HCT116 (cell line): ENCODE results near the gene LRRC4C. TPM values are rescaled to one million over a fixed set of nuclear protein-coding genes. Genes with fewer than 3 reads are reported as not detected.

Source experiments
- ATAC-seq: fragments of 200-7000 bp; cut with Tn5 transposase; 2 replicates; pipeline ENCODE4 v1.9.1; 2020; ENCODE audit warnings: mild to moderate bottlenecking, moderate library complexity
- BruUV-seq: library from RNA; stranded (reverse); fragments of 400-500 nt; replicated peaks from 2 replicates; lab custom pipeline; 2021; lab: Mats Ljungman, UMichigan
- CTCF ChIA-PET: fragments of 300-600 bp; sonication (Branson Sonifier 250); formaldehyde crosslinking; loops from one replicate; lab custom pipeline; 2021; ENCODE audit warnings: antibody characterized with exemption; lab: Charles Lee
- POLR2A ChIA-PET: fragments of 300-600, 350-600 bp; sonication (Branson Sonifier 250); formaldehyde crosslinking; loops from one replicate; lab custom pipeline; 2021; ENCODE audit warnings: antibody characterized with exemption; lab: Charles Lee
- RAD21 ChIA-PET, 2 experiments: fragments of 300-600 bp; sonication (Branson Sonifier 250); formaldehyde crosslinking; loops; one replicate each; lab custom pipeline; 2023; ENCODE audit warnings: low total read pairs in 2 of 2; ENCODE audit not compliant: uncharacterized antibody in 2 of 2, unreplicated experiment in 2 of 2, low non-redundant PET in 1 of 2; lab: Charles Lee
- DNase-seq: peaks from one replicate; pipeline ENCODE4 v3.0.0-alpha.2; 2010; ENCODE audit warnings: low read depth, low spot score
- H2AFZ ChIP-seq: fragments of 200-600 bp; shearing (Covaris generic), sonication (generic); 2 replicates; pipeline ENCODE4 v1.6.1; 2017; ENCODE audit warnings: low read depth, mixed run types, mixed read lengths, antibody characterized with exemption, low read length; ENCODE audit not compliant: poor library complexity, severe bottlenecking
- H3K27ac ChIP-seq: 2 replicates; pipeline ENCODE4 v1.5.1; 2012; ENCODE audit warnings: low read depth, low read length
- H3K27me3 ChIP-seq: fragments of 200-600 bp; sonication (generic); 2 replicates; pipeline ENCODE4 v1.6.1; 2016; ENCODE audit warnings: mixed run types, low read length, mixed read lengths; ENCODE audit not compliant: insufficient read depth
- H3K36me3 ChIP-seq, 2 experiments: fragments of 200-500 bp in 1 of 2; fragments of 200-600 bp in 1 of 2; sonication (Bioruptor generic) in 1 of 2; sonication (generic) in 1 of 2; 2 replicates each; pipeline versions ENCODE4 v1.5.1 to v1.6.1; 2014 to 2016; ENCODE audit warnings: low read length in 2 of 2, inconsistent platforms in 1 of 2, mixed read lengths in 1 of 2, mixed run types in 1 of 2; ENCODE audit not compliant: insufficient read depth in 2 of 2, control insufficient read depth in 1 of 2
- H3K4me1 ChIP-seq, 2 experiments: fragments of 200-600 bp in 1 of 2; sonication (generic) in 1 of 2; 2 replicates each; pipeline versions ENCODE4 v1.5.1 to v1.6.1; 2012 to 2017; ENCODE audit warnings: low read length in 2 of 2, inconsistent platforms in 1 of 2, mild to moderate bottlenecking in 1 of 2, mixed read lengths in 1 of 2, mixed run types in 1 of 2, moderate library complexity in 1 of 2; ENCODE audit not compliant: insufficient read depth in 2 of 2, control insufficient read depth in 1 of 2
- H3K4me2 ChIP-seq: fragments of 200-600 bp; sonication (generic); 2 replicates; pipeline ENCODE4 v1.6.1; 2017; ENCODE audit warnings: mixed run types, low read length, mixed read lengths
- H3K4me3 ChIP-seq, 2 experiments: fragments of 200-600 bp in 1 of 2; sonication (generic) in 1 of 2; replicated peaks in 1 of 2; 2 replicates each; pipeline ENCODE4 v1.5.1; 2011 to 2016; ENCODE audit warnings: low read length in 2 of 2, control low read depth in 1 of 2, low read depth in 1 of 2, mild to moderate bottlenecking in 1 of 2, mixed read lengths in 1 of 2, mixed run types in 1 of 2
- H3K79me2 ChIP-seq: fragments of 200-600 bp; sonication (generic); 2 replicates; pipeline ENCODE4 v1.6.1; 2017; ENCODE audit warnings: mild to moderate bottlenecking, mixed run types, low read length, moderate library complexity, mixed read lengths; ENCODE audit not compliant: insufficient read depth
- H3K9ac ChIP-seq: fragments of 200-600 bp; sonication (generic); 2 replicates; pipeline ENCODE4 v1.6.1; 2016; ENCODE audit warnings: low read length, mixed read lengths
- H3K9me2 ChIP-seq: fragments of 200-600 bp; sonication (generic), shearing (Covaris generic); 2 replicates; pipeline ENCODE4 v1.6.1; 2017; ENCODE audit warnings: mixed run types, mild to moderate bottlenecking, moderate library complexity; ENCODE audit not compliant: insufficient read depth
- H3K9me3 ChIP-seq, 2 experiments: fragments of 200-500 bp in 1 of 2; fragments of 200-600 bp in 1 of 2; sonication (Bioruptor generic) in 1 of 2; sonication (generic) in 1 of 2; 2 replicates each; pipeline ENCODE4 v1.6.1; 2014 to 2017; ENCODE audit warnings: low read length in 2 of 2, mixed read lengths in 2 of 2, inconsistent platforms in 1 of 2, low read depth in 1 of 2, mild to moderate bottlenecking in 1 of 2, mixed run types in 1 of 2, moderate library complexity in 1 of 2; ENCODE audit not compliant: control insufficient read depth in 1 of 2, insufficient read depth in 1 of 2
- H4K20me1 ChIP-seq: fragments of 200-600 bp; sonication (generic), shearing (Covaris generic); 2 replicates; pipeline ENCODE4 v1.6.1; 2017; ENCODE audit warnings: mixed run types, mild to moderate bottlenecking, moderate library complexity; ENCODE audit not compliant: insufficient read depth
- CBX3 ChIP-seq: IDR thresholded peaks from 2 replicates; pipeline ENCODE4 v1.6.1; 2012; ENCODE audit warnings: low read depth
- ELF1 ChIP-seq: IDR thresholded peaks from 2 replicates; pipeline ENCODE4 v1.6.1; 2012; ENCODE audit warnings: low read depth, borderline replicate concordance
- EZH2phosphoT487 ChIP-seq: fragments of 200-600 bp; IDR thresholded peaks from 2 replicates; pipeline ENCODE4 v1.6.1; 2018; ENCODE audit warnings: antibody characterized with exemption, borderline replicate concordance
- POLR2AphosphoS5 ChIP-seq: IDR thresholded peaks from 2 replicates; pipeline ENCODE4 v1.6.1; 2011; ENCODE audit warnings: mild to moderate bottlenecking, low read depth, low read length, moderate library complexity
- YY1 ChIP-seq: IDR thresholded peaks from 2 replicates; pipeline ENCODE4 v1.6.1; 2011; ENCODE audit warnings: low read length, low read depth, moderate library complexity, mild to moderate bottlenecking; ENCODE audit not compliant: insufficient replicate concordance; ENCODE audit errors: extremely low read depth
- ZNF274 ChIP-seq: fragments of 200-500 bp; sonication (Bioruptor generic); IDR thresholded peaks from 2 replicates; pipeline ENCODE4 v1.6.1; 2014; ENCODE audit warnings: mild to moderate bottlenecking, low read depth, low read length, inconsistent platforms
- intact Hi-C: fragments of 100-400 bp; cut with micrococcal nuclease; formaldehyde crosslinking; loops from 2 replicates; pipeline ENCODE4 v1.10.0; 2022
- total RNA-seq: library from RNA; stranded (reverse); gene quantifications from one replicate; pipeline ENCODE4 v1.2.1, GENCODE V29; 2021; ENCODE audit not compliant: unreplicated experiment
- TF ChIP-seq, protein P1 (sequence below), 3 experiments: fragments of 200-600 bp in 1 of 3; sonication (generic) in 1 of 3; IDR thresholded peaks in 2 of 3; conservative IDR thresholded peaks in 1 of 3; 2 replicates each; pipeline ENCODE4 v1.5.1; 2012 to 2017; ENCODE audit warnings: low read depth in 2 of 3, low read length in 2 of 3, antibody characterized with exemption in 1 of 3, borderline replicate concordance in 1 of 3, control low read depth in 1 of 3, mild to moderate bottlenecking in 1 of 3, mixed read lengths in 1 of 3, mixed run types in 1 of 3, moderate library complexity in 1 of 3; ENCODE audit not compliant: insufficient read depth in 1 of 3

LRRC4C gene
- total RNA-seq, 1 experiment from 2014 or later = not detected

DNA sequence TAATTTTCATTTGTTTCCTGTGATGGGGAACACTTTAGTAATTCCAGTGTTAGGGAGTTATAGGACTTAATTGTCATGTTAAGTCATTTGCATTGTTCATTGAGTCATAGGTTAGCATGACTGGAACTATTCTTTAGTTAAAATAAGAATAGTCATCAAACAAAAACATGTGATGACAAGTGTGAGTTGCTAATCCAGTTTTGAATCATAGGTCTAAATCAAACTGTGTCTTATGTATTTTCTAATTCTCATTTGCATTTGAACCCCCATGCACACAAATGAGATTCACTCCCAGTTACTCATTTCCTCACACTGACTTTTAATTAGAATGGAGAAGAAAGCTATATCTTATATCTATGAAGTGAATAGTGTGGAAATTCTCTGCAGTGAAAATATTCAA lies 405.6 kb downstream of the LRRC4C start:
- ChIA-PET RAD21 (no interaction called here), CTCF (no interaction called here), POLR2A (no interaction called here)
- Histone ChIP-seq H3K4me3 (no peak overlapping the region), H3K27ac (no peak overlapping the region), H3K9ac (no peak overlapping the region), H4K20me1 (no peaks in the 10 kb centered on the region), H3K9me3 (peaks cover 3 to 5% of the 10 kb centered on the region in 2 experiments; a peak in 2 of 4 replicates), H3K79me2 (no peaks in the 10 kb centered on the region), H3K27me3 (no peaks in the 10 kb centered on the region), H3K9me2 (no peaks in the 10 kb centered on the region), H3K4me1 (no peaks in the 10 kb centered on the region), H3K4me2 (no peak overlapping the region), H2AFZ (no peak overlapping the region), H3K36me3 (no peaks in the 10 kb centered on the region)
- TF ChIP-seq, protein P1, sequence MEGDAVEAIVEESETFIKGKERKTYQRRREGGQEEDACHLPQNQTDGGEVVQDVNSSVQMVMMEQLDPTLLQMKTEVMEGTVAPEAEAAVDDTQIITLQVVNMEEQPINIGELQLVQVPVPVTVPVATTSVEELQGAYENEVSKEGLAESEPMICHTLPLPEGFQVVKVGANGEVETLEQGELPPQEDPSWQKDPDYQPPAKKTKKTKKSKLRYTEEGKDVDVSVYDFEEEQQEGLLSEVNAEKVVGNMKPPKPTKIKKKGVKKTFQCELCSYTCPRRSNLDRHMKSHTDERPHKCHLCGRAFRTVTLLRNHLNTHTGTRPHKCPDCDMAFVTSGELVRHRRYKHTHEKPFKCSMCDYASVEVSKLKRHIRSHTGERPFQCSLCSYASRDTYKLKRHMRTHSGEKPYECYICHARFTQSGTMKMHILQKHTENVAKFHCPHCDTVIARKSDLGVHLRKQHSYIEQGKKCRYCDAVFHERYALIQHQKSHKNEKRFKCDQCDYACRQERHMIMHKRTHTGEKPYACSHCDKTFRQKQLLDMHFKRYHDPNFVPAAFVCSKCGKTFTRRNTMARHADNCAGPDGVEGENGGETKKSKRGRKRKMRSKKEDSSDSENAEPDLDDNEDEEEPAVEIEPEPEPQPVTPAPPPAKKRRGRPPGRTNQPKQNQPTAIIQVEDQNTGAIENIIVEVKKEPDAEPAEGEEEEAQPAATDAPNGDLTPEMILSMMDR (IDR thresholded peaks at IDR 0.05 in 2 of 3, conservative IDR thresholded peaks at IDR 0.05 in 1 of 3; ENCODE audit: borderline replicate concordance in 1 of 3, insufficient read depth in 1 of 3, low read depth in 2 of 3, low read length in 2 of 3) = no peak
- TF ChIP-seq CBX3 (no peak), EZH2phosphoT487 (no peak), ZNF274 (no peak), POLR2AphosphoS5 (no peak), ELF1 (no peak), YY1 (no peak)
- BruUV-seq = no TSS peak
- no peak for ATAC-seq
- DNase-seq = no peak
- intact Hi-C loops = no loop called here
